Stimulated activated effector memory CD8-positive, alpha-beta T cell treated with anti-CD3 and anti-CD28 coated beads, Interleukin-12 subunit alpha, Interleukin-12 subunit beta, amount 100 ng/mL, for 72 hours (primary cell): ENCODE data around the gene KIF21A.

Experiments
- ATAC-seq: fragments of 150-1000 bp; cut with Tn5 transposase; 2 replicates; pipeline ENCODE4 v1.10.0; 2021
- DNase-seq, 2 donors: peaks; one replicate each; pipeline ENCODE4 v3.0.0; 2021 to 2022; ENCODE audit warnings: low spot score in 2 of 2
- H3K27ac Mint-ChIP-seq: one replicate; pipeline ENCODE4 v1.8.0; 2022; ENCODE audit warnings: mild to moderate bottlenecking, mixed read lengths
- H3K36me3 Mint-ChIP-seq: one replicate; pipeline ENCODE4 v1.8.0; 2022; ENCODE audit warnings: mild to moderate bottlenecking, mixed read lengths
- H3K4me1 Mint-ChIP-seq: one replicate; pipeline ENCODE4 v1.8.0; 2022; ENCODE audit warnings: mixed read lengths
- H3K4me3 Mint-ChIP-seq: one replicate; pipeline ENCODE4 v1.8.0; 2022; ENCODE audit warnings: mild to moderate bottlenecking, mixed read lengths
- H3K9me3 Mint-ChIP-seq: one replicate; pipeline ENCODE4 v1.8.0; 2022; ENCODE audit warnings: mixed read lengths

KIF21A gene

DNA sequence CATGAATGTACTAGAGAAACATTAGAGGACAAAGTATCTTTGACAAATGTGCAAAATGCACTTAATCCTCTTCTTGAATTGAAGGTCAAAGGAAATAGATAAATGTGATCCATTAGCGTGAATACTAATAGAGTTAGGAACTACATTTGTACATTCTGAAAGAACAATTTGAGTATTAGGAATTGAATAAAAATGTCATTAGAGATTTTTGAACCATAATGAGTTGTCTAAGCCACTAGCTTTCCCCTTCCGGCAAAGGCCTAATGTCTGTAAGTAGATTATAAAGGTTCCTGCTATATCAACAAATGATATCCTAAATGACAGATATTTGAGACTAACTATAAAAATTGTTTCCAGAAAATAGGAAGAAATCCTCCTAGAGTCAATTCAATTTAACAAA is 59.8 kb downstream of the KIF21A start:
- ATAC-seq: no peak
- no peak for DNase-seq
- Mint-ChIP-seq H3K4me1 (peaks cover 6% of the 10 kb centered on the region), H3K27ac (no peak overlapping the region), H3K4me3 (no peak overlapping the region), H3K36me3 (no peaks in the 10 kb centered on the region), H3K9me3 (no peaks in the 10 kb centered on the region)

DNA sequence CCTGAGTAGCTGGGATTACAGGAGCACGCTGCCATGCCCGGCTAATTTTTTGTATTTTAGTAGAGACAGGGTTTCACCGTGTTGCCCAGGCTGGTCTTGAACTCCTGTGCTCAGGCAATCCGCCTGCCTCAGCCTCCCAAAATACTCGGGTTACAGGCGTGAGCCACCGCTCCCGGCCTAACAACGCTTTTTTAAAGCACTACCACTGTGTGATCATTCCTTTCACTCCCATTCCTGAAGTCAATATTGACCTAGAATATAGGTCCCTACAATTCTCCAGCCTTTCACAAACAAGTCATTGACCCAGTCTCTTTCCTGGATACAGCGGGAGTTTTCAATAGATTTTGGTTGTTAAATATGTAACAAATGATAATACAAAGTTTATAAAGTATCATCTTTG is 62.8 kb downstream of the KIF21A start:
- Mint-ChIP-seq H3K27ac (no peak overlapping the region), H3K36me3 (no peaks in the 10 kb centered on the region), H3K4me3 (no peak overlapping the region), H3K4me1 (peaks cover 17% of the 10 kb centered on the region), H3K9me3 (no peaks in the 10 kb centered on the region)
- DNase-seq: no peak
- no peak for ATAC-seq

DNA sequence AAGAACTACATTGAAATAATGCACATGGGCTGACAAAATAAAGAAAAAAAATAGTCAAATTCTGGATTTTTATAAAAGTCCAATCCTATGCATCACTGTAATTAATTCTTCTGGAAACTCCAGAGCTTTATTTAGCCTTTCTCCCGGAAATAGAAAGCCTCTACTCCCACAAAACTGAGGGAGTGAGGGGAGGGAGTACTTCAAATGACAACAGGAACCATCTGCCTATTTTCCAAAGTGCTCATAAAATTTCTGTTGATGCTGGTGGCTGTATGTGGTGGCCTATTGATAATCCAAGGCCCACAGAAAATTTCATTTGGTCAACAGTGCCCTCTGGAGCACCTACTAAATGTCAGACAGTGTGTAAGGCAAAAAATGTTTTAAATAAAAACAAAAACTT is 64.6 kb downstream of the KIF21A start:
- Mint-ChIP-seq H3K4me3 (no peak overlapping the region), H3K9me3 (no peaks in the 10 kb centered on the region), H3K36me3 (no peaks in the 10 kb centered on the region), H3K27ac (no peak overlapping the region), H3K4me1 (peaks cover 19% of the 10 kb centered on the region)
- no peak for ATAC-seq
- DNase-seq: no peak

- Mint-ChIP-seq H3K4me1 (peaks cover 38% of the 10 kb centered on the region), H3K9me3 (no peaks in the 10 kb centered on the region), H3K36me3 (no peaks in the 10 kb centered on the region), H3K27ac (no peak overlapping the region), H3K4me3 (no peak overlapping the region)
- ATAC-seq (no peak), DNase-seq (no peak)
Measured at GRCh38 chr12:39375206-39375808, 67.6 kb downstream of the KIF21A start.

DNA sequence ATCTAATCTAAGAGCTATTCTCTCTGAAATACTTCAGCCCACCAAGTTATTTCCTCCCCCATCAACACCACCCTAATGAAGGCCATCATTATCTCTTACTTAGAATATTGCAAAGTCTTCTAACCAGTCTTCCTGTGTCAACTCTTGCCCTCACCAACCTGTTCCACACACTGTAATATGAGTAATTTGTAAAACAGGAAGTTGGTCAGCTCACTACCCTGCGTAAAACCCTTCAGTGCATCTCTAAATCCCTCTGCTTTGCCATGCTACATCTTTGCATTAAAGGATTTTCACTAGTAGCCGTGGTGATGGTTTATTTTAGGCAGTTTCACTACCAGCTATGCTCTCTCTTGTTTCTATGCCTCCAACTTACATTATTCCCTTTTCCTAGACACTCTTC is 70.0 kb downstream of the KIF21A start:
- Mint-ChIP-seq H3K36me3 (no peaks in the 10 kb centered on the region), H3K9me3 (no peaks in the 10 kb centered on the region), H3K4me1 (peaks cover 43% of the 10 kb centered on the region), H3K4me3 (peak overlapping the region; percentile 55), H3K27ac (peak overlapping the region; percentile 83)
- ATAC-seq (peak; percentile 100), DNase-seq (peak; percentile 9 to 58)

GRCh38 chr12:39372204-39372925 is 70.6 kb downstream of the KIF21A start:
- peak; percentile 72 for ATAC-seq
- H3K4me3 Mint-ChIP-seq: peak overlapping the region; percentile 55

DNA sequence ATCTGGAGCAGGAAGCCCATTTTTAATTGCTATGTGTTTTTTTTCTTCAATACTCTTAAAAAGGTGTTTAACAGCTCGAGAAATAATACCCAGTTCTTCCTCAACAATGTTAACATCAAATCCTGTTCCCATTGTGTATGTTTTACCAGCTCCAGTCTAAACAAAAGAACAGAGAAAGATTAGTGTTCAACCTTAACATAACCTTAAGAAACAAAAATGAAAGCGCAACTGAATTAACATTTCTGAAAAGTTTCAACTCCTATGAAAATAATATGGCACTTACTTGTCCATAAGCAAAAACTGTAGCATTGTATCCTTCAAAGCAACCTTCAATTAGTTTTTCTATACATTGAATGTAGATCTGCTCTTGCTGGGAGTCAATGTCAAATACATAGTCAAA is 73.2 kb downstream of the KIF21A start:
- no peak for ATAC-seq
- H3K4me1 Mint-ChIP-seq: peaks cover 31% of the 10 kb centered on the region
- no peaks in the 10 kb centered on the region for H3K9me3 Mint-ChIP-seq
- peaks cover 25% of the 10 kb centered on the region for H3K36me3 Mint-ChIP-seq
- no peak overlapping the region for H3K4me3 Mint-ChIP-seq
- no peak for DNase-seq
- no peak overlapping the region for H3K27ac Mint-ChIP-seq

More at GRCh38 chr12:39372204-39372925, 70.6 kb downstream of the KIF21A start:
- Mint-ChIP-seq H3K4me1 (peaks cover 41% of the 10 kb centered on the region), H3K9me3 (no peaks in the 10 kb centered on the region), H3K36me3 (no peaks in the 10 kb centered on the region), H3K27ac (peak overlapping the region; percentile 83)
- no peak for DNase-seq

- peaks cover 31% of the 10 kb centered on the region for H3K4me1 Mint-ChIP-seq
- peaks cover 34% of the 10 kb centered on the region for H3K36me3 Mint-ChIP-seq
- H3K9me3 Mint-ChIP-seq: no peaks in the 10 kb centered on the region
- no peak for DNase-seq
- ATAC-seq: no peak
- H3K27ac Mint-ChIP-seq: no peak overlapping the region
- no peak overlapping the region for H3K4me3 Mint-ChIP-seq
Measured at GRCh38 chr12:39368891-39369290, 74.0 kb downstream of the KIF21A start.

DNA sequence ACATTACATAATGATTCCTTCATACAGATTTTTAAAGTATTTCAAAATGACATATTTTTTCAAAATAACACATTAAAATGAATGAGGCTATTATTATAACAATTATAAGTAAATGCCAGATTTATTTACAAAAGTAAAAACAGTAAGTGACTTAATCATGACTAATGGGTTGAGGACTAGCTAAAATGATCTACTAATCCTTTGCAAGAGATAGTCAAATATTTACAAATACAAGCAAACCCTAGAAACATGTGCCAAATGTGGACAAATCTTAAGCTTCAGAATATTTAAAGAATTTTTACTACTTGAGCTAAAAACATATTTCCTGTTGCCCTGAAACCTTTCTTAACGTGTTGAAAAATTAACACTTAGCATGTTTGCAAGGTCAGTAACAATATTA is 74.8 kb downstream of the KIF21A start:
- no peaks in the 10 kb centered on the region for H3K9me3 Mint-ChIP-seq
- H3K27ac Mint-ChIP-seq: no peak overlapping the region
- peaks cover 39% of the 10 kb centered on the region for H3K36me3 Mint-ChIP-seq
- DNase-seq (no peak), ATAC-seq (no peak)
- peaks cover 27% of the 10 kb centered on the region for H3K4me1 Mint-ChIP-seq
- H3K4me3 Mint-ChIP-seq: no peak overlapping the region

DNA sequence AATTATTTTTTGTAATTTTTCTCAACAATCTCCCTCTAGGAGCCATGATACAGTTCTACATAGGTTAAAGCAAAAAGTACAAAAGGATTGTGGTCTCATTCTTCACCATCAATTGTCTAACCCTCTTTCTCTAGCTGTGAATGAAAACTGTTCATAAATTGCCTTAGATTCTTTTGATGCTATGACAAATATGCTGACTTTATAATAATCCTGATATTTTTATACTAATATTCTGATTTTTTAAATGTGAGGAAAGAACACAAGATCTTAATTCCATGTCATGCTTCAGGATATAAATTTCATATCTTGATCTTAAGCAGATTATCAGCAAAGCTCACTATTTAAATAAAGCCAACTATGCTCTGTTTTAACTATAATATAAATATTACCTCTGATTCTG is 75.4 kb downstream of the KIF21A start:
- peaks cover 40% of the 10 kb centered on the region for H3K36me3 Mint-ChIP-seq
- no peak for ATAC-seq
- H3K4me3 Mint-ChIP-seq: no peak overlapping the region
- no peak overlapping the region for H3K27ac Mint-ChIP-seq
- no peaks in the 10 kb centered on the region for H3K9me3 Mint-ChIP-seq
- DNase-seq: no peak
- peaks cover 21% of the 10 kb centered on the region for H3K4me1 Mint-ChIP-seq

- Mint-ChIP-seq H3K4me1 (peaks cover 6% of the 10 kb centered on the region), H3K36me3 (peaks cover 57% of the 10 kb centered on the region), H3K4me3 (no peak overlapping the region), H3K27ac (no peak overlapping the region), H3K9me3 (no peaks in the 10 kb centered on the region)
- ATAC-seq (no peak), DNase-seq (no peak)
Measured at GRCh38 chr12:39365364-39366001, 77.4 kb downstream of the KIF21A start.

GRCh38 chr12:39364196-39364595 is 78.7 kb downstream of the KIF21A start:
- ATAC-seq (no peak), DNase-seq (no peak)
- Mint-ChIP-seq H3K36me3 (peaks cover 57% of the 10 kb centered on the region), H3K27ac (no peak overlapping the region), H3K4me1 (no peaks in the 10 kb centered on the region), H3K9me3 (no peaks in the 10 kb centered on the region), H3K4me3 (no peak overlapping the region)

GRCh38 chr12:39359645-39360044 is 83.3 kb downstream of the KIF21A start:
- no peak overlapping the region for H3K27ac Mint-ChIP-seq
- DNase-seq (no peak), ATAC-seq (no peak)
- no peaks in the 10 kb centered on the region for H3K9me3 Mint-ChIP-seq
- H3K36me3 Mint-ChIP-seq: peaks cover 71% of the 10 kb centered on the region
- H3K4me3 Mint-ChIP-seq: no peak overlapping the region
- H3K4me1 Mint-ChIP-seq: peaks cover 4% of the 10 kb centered on the region

GRCh38 chr12:39357041-39357440 is 85.9 kb downstream of the KIF21A start:
- Mint-ChIP-seq H3K4me1 (peaks cover 4% of the 10 kb centered on the region), H3K27ac (no peak overlapping the region), H3K36me3 (peaks cover 59% of the 10 kb centered on the region), H3K9me3 (no peaks in the 10 kb centered on the region), H3K4me3 (no peak overlapping the region)
- ATAC-seq (no peak), DNase-seq (no peak)

DNA sequence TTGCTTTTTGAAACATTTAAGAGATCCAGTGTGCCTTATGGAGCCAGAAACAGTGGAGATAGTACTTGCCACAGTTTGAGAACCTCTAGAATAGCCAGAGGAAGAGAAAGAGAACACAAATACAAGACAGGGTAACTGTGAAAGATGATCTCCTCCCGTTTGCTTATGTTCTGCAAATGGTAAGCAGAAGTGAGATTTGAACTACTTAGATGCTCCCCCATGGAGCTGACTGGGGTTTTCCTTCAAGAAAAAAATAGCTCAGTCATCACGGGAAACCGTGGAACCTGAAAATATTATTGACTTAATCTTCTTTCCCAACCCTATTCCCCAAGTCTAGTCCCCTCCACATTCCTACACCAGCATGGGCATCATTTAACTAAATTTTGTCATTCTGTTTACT is 87.1 kb downstream of the KIF21A start:
- Mint-ChIP-seq H3K9me3 (no peaks in the 10 kb centered on the region), H3K36me3 (peaks cover 57% of the 10 kb centered on the region), H3K4me1 (peaks cover 4% of the 10 kb centered on the region), H3K4me3 (no peak overlapping the region), H3K27ac (no peak overlapping the region)
- DNase-seq (no peak), ATAC-seq (no peak)

GRCh38 chr12:39354955-39355354 is 88.0 kb downstream of the KIF21A start:
- no peaks in the 10 kb centered on the region for H3K9me3 Mint-ChIP-seq
- peaks cover 59% of the 10 kb centered on the region for H3K36me3 Mint-ChIP-seq
- DNase-seq (no peak), ATAC-seq (no peak)
- no peak overlapping the region for H3K27ac Mint-ChIP-seq
- no peak overlapping the region for H3K4me3 Mint-ChIP-seq
- H3K4me1 Mint-ChIP-seq: peaks cover 4% of the 10 kb centered on the region
